SK-N-SH treated with all-trans-retinoic acid at 6 μM for 48 hours (cell line): Measurements from ENCODE around the gene BZW1.

Experiments used
- ATAC-seq: fragments of 200-7000 bp; cut with Tn5 transposase; 3 replicates; pipeline ENCODE4 v1.9.1; 2020; ENCODE audit warnings: mild to moderate bottlenecking, moderate library complexity
- ARNTL ChIP-seq: fragments of 450-650 bp; formaldehyde crosslinking; IDR thresholded peaks from 2 replicates; pipeline ENCODE4 v1.5.0; 2020; ENCODE audit warnings: low read depth, mild to moderate bottlenecking, moderate library complexity, borderline replicate concordance
- BACH2 ChIP-seq: fragments of 250-450 bp; sonication (Bioruptor Pico); IDR thresholded peaks from 2 replicates; pipeline ENCODE4 v1.9.0; 2021; ENCODE audit warnings: mild to moderate bottlenecking, borderline replicate concordance
- CSDC2 ChIP-seq: fragments of 250-450 bp; sonication (Bioruptor Pico); IDR thresholded peaks from 2 replicates; pipeline ENCODE4 v1.5.0; 2020; ENCODE audit warnings: mild to moderate bottlenecking, moderate library complexity
- ESRRG ChIP-seq: fragments of 250-450 bp; sonication (Bioruptor Pico); IDR thresholded peaks from 2 replicates; pipeline ENCODE4 v1.6.1; 2021; ENCODE audit warnings: mild to moderate bottlenecking
- GLIS3 ChIP-seq: fragments of 250-450 bp; sonication (Bioruptor Pico); IDR thresholded peaks from 2 replicates; pipeline ENCODE4 v1.5.0; 2020; ENCODE audit warnings: mild to moderate bottlenecking, moderate library complexity
- ISL1 ChIP-seq: fragments of 250-450 bp; sonication (Bioruptor Pico); IDR thresholded peaks from 2 replicates; pipeline ENCODE4 v2.1.2; 2022; ENCODE audit warnings: mild to moderate bottlenecking, moderate library complexity
- OSR1 ChIP-seq: fragments of 250-450 bp; sonication (Bioruptor Pico); IDR thresholded peaks from 2 replicates; pipeline ENCODE4 v1.8.0; 2022; ENCODE audit warnings: moderate library complexity, mild to moderate bottlenecking, inconsistent platforms
- PATZ1 ChIP-seq: fragments of 250-450 bp; sonication (Bioruptor Pico); IDR thresholded peaks from 2 replicates; pipeline ENCODE4 v1.8.0; 2020; ENCODE audit warnings: mild to moderate bottlenecking, moderate library complexity, borderline replicate concordance
- PPARA ChIP-seq: fragments of 250-450 bp; sonication (Bioruptor Pico); IDR thresholded peaks from 2 replicates; pipeline ENCODE4 v1.5.0; 2020; ENCODE audit warnings: mild to moderate bottlenecking, borderline replicate concordance
- RARB ChIP-seq: fragments of 250-450 bp; sonication (Bioruptor Pico); IDR thresholded peaks from 2 replicates; pipeline ENCODE4 v1.8.0; 2021; ENCODE audit warnings: mild to moderate bottlenecking, moderate library complexity
- SNAI2 ChIP-seq: fragments of 250-450 bp; sonication (Bioruptor Pico); IDR thresholded peaks from 2 replicates; pipeline ENCODE4 v1.5.0; 2020; ENCODE audit warnings: mild to moderate bottlenecking, moderate library complexity
- TCF4 ChIP-seq: fragments of 250-450 bp; sonication (Bioruptor Pico); IDR thresholded peaks from 2 replicates; pipeline ENCODE4 v1.8.0; 2021; ENCODE audit warnings: mild to moderate bottlenecking, moderate library complexity, borderline replicate concordance
- TOX ChIP-seq: fragments of 250-450 bp; sonication (Bioruptor Pico); IDR thresholded peaks from 2 replicates; pipeline ENCODE4 v1.8.0; 2021; ENCODE audit warnings: mild to moderate bottlenecking, moderate library complexity, borderline replicate concordance
- TSHZ2 ChIP-seq: fragments of 250-450 bp; sonication (Bioruptor Pico); IDR thresholded peaks from 2 replicates; pipeline ENCODE4 v1.5.0; 2020; ENCODE audit warnings: mild to moderate bottlenecking, moderate library complexity
- ZC3H10 ChIP-seq: fragments of 250-450 bp; sonication (Bioruptor Pico); IDR thresholded peaks from 2 replicates; pipeline ENCODE4 v1.5.1; 2021; ENCODE audit warnings: mild to moderate bottlenecking, moderate library complexity
- ZFP3 ChIP-seq: fragments of 250-450 bp; sonication (Bioruptor Pico); IDR thresholded peaks from 2 replicates; pipeline ENCODE4 v1.5.0; 2020; ENCODE audit warnings: mild to moderate bottlenecking, moderate library complexity
- ZFP30 ChIP-seq: fragments of 450-650 bp; formaldehyde crosslinking; IDR thresholded peaks from 2 replicates; pipeline ENCODE4 v1.5.0; 2022; ENCODE audit warnings: mild to moderate bottlenecking, moderate library complexity
- ZNF565 ChIP-seq: fragments of 450-650 bp; formaldehyde crosslinking; conservative IDR thresholded peaks from 2 replicates; pipeline ENCODE4 v1.5.0; 2020; ENCODE audit warnings: low read depth, mild to moderate bottlenecking, moderate library complexity
- ZNF70 ChIP-seq: fragments of 450-650 bp; formaldehyde crosslinking; IDR thresholded peaks from 2 replicates; pipeline ENCODE4 v1.5.0; 2020; ENCODE audit warnings: mild to moderate bottlenecking, moderate library complexity
- TF ChIP-seq, protein P1 (sequence below): fragments of 250-450 bp; sonication (Bioruptor Pico); IDR thresholded peaks from 2 replicates; pipeline ENCODE4 v1.8.0; 2021; ENCODE audit warnings: low read depth, mild to moderate bottlenecking, moderate library complexity, borderline replicate concordance
- TF ChIP-seq, protein P2 (sequence below): fragments of 250-450 bp; sonication (Bioruptor Pico); IDR thresholded peaks from 2 replicates; pipeline ENCODE4 v1.5.1; 2020; ENCODE audit warnings: low read depth, mild to moderate bottlenecking, moderate library complexity

BZW1 gene

DNA sequence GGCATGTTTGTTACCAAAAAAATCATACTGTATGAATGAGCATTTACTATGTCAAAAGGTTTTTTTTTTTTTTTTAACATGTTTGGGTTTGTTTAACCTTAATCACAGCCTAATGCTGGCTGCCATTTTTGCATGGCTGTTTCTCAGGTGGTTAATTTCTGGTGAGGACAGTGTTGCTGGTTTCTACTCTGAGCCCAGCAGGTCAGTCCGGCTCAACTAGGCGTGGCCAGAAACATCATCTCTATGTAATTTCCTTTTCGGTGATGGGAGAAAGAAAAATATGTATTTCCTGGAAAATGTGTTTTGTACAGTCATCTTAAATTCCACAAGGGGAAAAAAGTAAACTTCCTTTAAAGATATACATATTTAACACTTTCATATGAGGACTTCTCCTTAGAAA is 24.9 kb upstream of the BZW1 start:
- TF ChIP-seq ZNF70 (no peak), ESRRG (no peak)
- peak; percentile 78 for ATAC-seq

GRCh38 chr2:200787351-200788120 is 24.2 kb upstream of the BZW1 start:
- no peak for TF ChIP-seq ISL1 (CRISPR knock-in tag)
- TF ChIP-seq TCF4 (CRISPR knock-in tag) = no peak
- no peak for TF ChIP-seq BACH2 (CRISPR knock-in tag)
- TF ChIP-seq OSR1 = no peak
- no peak for TF ChIP-seq RARB
- TF ChIP-seq GLIS3 (CRISPR knock-in tag) = no peak
- TF ChIP-seq SNAI2 (CRISPR knock-in tag) = no peak
- TF ChIP-seq CSDC2 (CRISPR knock-in tag) = no peak
- ATAC-seq = peak; percentile 82

GRCh38 chr2:200788121-200788718 is 23.5 kb upstream of the BZW1 start:
- peak; percentile 51 for ATAC-seq

DNA sequence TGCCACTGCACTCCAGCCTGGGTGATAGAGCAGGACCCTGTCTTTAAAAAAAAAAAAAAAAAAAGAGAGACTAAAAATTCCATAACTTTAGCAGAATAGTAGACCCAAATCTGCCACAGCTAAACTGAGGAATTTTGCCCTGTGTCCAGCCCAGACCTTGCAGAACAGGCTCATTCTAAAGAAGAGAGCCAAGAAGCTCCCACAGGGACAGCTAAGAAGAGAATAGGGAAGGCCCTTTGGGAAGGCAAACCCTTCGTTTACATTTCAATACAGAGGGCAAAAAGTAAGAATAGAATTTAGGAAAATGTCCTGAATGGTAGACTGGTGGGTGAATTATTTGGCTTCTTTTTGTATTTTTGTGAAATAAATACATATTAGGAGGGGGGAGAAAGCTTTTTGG is 21.5 kb upstream of the BZW1 start:
- ATAC-seq = no peak
- TF ChIP-seq PPARA (no peak), ZNF565 (no peak), RARB (no peak), SNAI2 (CRISPR knock-in tag) (no peak), CSDC2 (CRISPR knock-in tag) (no peak), ZNF70 (no peak), GLIS3 (CRISPR knock-in tag) (no peak), TSHZ2 (no peak), PATZ1 (no peak), ZC3H10 (no peak), BACH2 (CRISPR knock-in tag) (no peak), OSR1 (no peak), ZFP3 (no peak)
- TF ChIP-seq, protein P1, sequence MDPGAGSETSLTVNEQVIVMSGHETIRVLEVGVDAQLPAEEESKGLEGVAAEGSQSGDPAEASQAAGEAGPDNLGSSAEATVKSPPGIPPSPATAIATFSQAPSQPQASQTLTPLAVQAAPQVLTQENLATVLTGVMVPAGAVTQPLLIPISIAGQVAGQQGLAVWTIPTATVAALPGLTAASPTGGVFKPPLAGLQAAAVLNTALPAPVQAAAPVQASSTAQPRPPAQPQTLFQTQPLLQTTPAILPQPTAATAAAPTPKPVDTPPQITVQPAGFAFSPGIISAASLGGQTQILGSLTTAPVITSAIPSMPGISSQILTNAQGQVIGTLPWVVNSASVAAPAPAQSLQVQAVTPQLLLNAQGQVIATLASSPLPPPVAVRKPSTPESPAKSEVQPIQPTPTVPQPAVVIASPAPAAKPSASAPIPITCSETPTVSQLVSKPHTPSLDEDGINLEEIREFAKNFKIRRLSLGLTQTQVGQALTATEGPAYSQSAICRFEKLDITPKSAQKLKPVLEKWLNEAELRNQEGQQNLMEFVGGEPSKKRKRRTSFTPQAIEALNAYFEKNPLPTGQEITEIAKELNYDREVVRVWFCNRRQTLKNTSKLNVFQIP = no peak

More at GRCh38 chr2:200788121-200788718, 23.5 kb upstream of the BZW1 start:
- TF ChIP-seq PATZ1 (no peak), ZC3H10 (no peak), TOX (CRISPR knock-in tag) (no peak), ARNTL (CRISPR knock-in tag) (no peak), ZFP30 (no peak), CSDC2 (CRISPR knock-in tag) (no peak), PPARA (no peak)
- TF ChIP-seq, protein P2, sequence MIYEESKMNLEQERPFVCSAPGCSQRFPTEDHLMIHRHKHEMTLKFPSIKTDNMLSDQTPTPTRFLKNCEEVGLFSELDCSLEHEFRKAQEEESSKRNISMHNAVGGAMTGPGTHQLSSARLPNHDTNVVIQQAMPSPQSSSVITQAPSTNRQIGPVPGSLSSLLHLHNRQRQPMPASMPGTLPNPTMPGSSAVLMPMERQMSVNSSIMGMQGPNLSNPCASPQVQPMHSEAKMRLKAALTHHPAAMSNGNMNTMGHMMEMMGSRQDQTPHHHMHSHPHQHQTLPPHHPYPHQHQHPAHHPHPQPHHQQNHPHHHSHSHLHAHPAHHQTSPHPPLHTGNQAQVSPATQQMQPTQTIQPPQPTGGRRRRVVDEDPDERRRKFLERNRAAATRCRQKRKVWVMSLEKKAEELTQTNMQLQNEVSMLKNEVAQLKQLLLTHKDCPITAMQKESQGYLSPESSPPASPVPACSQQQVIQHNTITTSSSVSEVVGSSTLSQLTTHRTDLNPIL (CRISPR knock-in tag) = no peak
